Measurements from ENCODE around the gene AACS.

- TF ChIP-seq, protein P1, sequence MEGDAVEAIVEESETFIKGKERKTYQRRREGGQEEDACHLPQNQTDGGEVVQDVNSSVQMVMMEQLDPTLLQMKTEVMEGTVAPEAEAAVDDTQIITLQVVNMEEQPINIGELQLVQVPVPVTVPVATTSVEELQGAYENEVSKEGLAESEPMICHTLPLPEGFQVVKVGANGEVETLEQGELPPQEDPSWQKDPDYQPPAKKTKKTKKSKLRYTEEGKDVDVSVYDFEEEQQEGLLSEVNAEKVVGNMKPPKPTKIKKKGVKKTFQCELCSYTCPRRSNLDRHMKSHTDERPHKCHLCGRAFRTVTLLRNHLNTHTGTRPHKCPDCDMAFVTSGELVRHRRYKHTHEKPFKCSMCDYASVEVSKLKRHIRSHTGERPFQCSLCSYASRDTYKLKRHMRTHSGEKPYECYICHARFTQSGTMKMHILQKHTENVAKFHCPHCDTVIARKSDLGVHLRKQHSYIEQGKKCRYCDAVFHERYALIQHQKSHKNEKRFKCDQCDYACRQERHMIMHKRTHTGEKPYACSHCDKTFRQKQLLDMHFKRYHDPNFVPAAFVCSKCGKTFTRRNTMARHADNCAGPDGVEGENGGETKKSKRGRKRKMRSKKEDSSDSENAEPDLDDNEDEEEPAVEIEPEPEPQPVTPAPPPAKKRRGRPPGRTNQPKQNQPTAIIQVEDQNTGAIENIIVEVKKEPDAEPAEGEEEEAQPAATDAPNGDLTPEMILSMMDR (IDR thresholded peaks at IDR 0.05; ENCODE audit: poor library complexity) = no peak
- TF ChIP-seq EZH2 (IDR thresholded peaks at IDR 0.05; ENCODE audit: borderline replicate concordance) = no peak
- no peak for TF ChIP-seq EZH2phosphoT487 (IDR thresholded peaks at IDR 0.05; ENCODE audit: low read depth, severe bottlenecking, unreplicated experiment)
Observed at GRCh38 chr12:125104982-125105381, 39.7 kb downstream of the AACS start.

Data from hepatocyte (in vitro differentiated cells).